Activated CD8-positive, alpha-beta memory T cell treated with anti-CD3 and anti-CD28 coated beads for 24 hours (primary cell): ENCODE measurements around the gene VN1R2.
"Not testable (repeated sequence)": the region's sequence is repeated elsewhere in the genome, so short reads cannot be mapped to it uniquely, and the experiment has no call there.

ENCODE experiments used
- DNase-seq: peaks from one replicate; pipeline ENCODE4 v3.0.0-alpha.2; 2020

Gene VN1R2

GRCh38 chr19:53257715-53258342 is at the start of gene VN1R2:
VN1R2 (plus strand) TSS chr19:53258292; CDS start chr19:53258376, 84 bp downstream.
- DNase-seq = not testable (repeated sequence)

- not testable (repeated sequence) for DNase-seq
These were observed 46.5 kb upstream of the VN1R2 start for GRCh38 chr19:53211554-53211953.

GRCh38 chr19:53212703-53213320 is 45.3 kb upstream of the VN1R2 start:
- no peak for DNase-seq

GRCh38 chr19:53222716-53223115 is 35.4 kb upstream of the VN1R2 start:
- DNase-seq = not testable (repeated sequence)

GRCh38 chr19:53224606-53225005 is 33.5 kb upstream of the VN1R2 start:
- no peak for DNase-seq

GRCh38 chr19:53237114-53237777 is 20.8 kb upstream of the VN1R2 start:
- DNase-seq = no peak

- no peak for DNase-seq
These were observed 11.6 kb upstream of the VN1R2 start for GRCh38 chr19:53246498-53246897.

- peak; percentile 90 for DNase-seq
These were observed 3.4 kb upstream of the VN1R2 start, which contains the start of gene ZNF677 for GRCh38 chr19:53254411-53255341. ZNF677 (minus strand) TSS chr19:53254873; CDS start chr19:53251550, 3,323 bp downstream.

- DNase-seq = not testable (repeated sequence)
These were observed 9.5 kb downstream of the VN1R2 start, which contains the start of gene VN1R4 for GRCh38 chr19:53267623-53268022. VN1R4 (minus strand) TSS chr19:53267723; CDS start chr19:53267665, 58 bp downstream.

- DNase-seq = not testable (repeated sequence)
These were observed 11.8 kb downstream of the VN1R2 start for GRCh38 chr19:53269861-53270260.

- no peak for DNase-seq
These were observed 14.0 kb downstream of the VN1R2 start for GRCh38 chr19:53272044-53272443.

- no peak for DNase-seq
These were observed 17.4 kb downstream of the VN1R2 start for GRCh38 chr19:53275480-53275879.

- DNase-seq = not testable (repeated sequence)
These were observed 23.9 kb downstream of the VN1R2 start for GRCh38 chr19:53281947-53282346.

- no peak for DNase-seq
These were observed 27.0 kb downstream of the VN1R2 start for GRCh38 chr19:53285087-53285486.

- no peak for DNase-seq
These were observed 32.9 kb downstream of the VN1R2 start for GRCh38 chr19:53290758-53291549.

GRCh38 chr19:53294786-53295441 is 36.8 kb downstream of the VN1R2 start:
- DNase-seq = no peak

GRCh38 chr19:53301341-53301740 is 43.2 kb downstream of the VN1R2 start:
- not testable (repeated sequence) for DNase-seq

- DNase-seq = no peak
These were observed 50.3 kb downstream of the VN1R2 start for GRCh38 chr19:53308339-53308811.
